Measurements from ENCODE around the gene RANGRF.

Gene RANGRF

GRCh38 chr17:8275421-8276290 is 12.8 kb upstream of the RANGRF start:
- DNase-seq: no peak

- DNase-seq: no peak
These were observed 11.2 kb upstream of the RANGRF start for GRCh38 chr17:8277317-8277716.

GRCh38 chr17:8282345-8282744 is 6.1 kb upstream of the RANGRF start:
- DNase-seq: no peak

- DNase-seq: no peak
These were observed 5.1 kb upstream of the RANGRF start for GRCh38 chr17:8283356-8283755.

- DNase-seq: no peak
These were observed 4.3 kb upstream of the RANGRF start for GRCh38 chr17:8284126-8284525.

- DNase-seq: no peak
These were observed 2.9 kb upstream of the RANGRF start for GRCh38 chr17:8285270-8286181.

GRCh38 chr17:8287651-8288335 is 677 bp upstream of the RANGRF start:
- no peak for DNase-seq

- DNase-seq: peak; percentile 88
These were observed 580 bp downstream of the RANGRF start for GRCh38 chr17:8289103-8289397.

- DNase-seq: no peak
These were observed 1.6 kb downstream of the RANGRF start for GRCh38 chr17:8290043-8290442.

GRCh38 chr17:8292639-8293395 is 4.3 kb downstream of the RANGRF start:
- no peak for DNase-seq

GRCh38 chr17:8294361-8294760 is 5.9 kb downstream of the RANGRF start:
- no peak for DNase-seq

GRCh38 chr17:8294814-8295316 is 6.4 kb downstream of the RANGRF start:
- no peak for DNase-seq

GRCh38 chr17:8300226-8300625 is 11.8 kb downstream of the RANGRF start:
- no peak for DNase-seq

GRCh38 chr17:8300627-8301242 is 12.3 kb downstream of the RANGRF start:
- peak; percentile 66 for DNase-seq

GRCh38 chr17:8310601-8311123 is 22.2 kb downstream of the RANGRF start:
- DNase-seq: no peak

- DNase-seq: no peak
These were observed 22.8 kb downstream of the RANGRF start for GRCh38 chr17:8311131-8311790.

- DNase-seq: no peak
These were observed 23.8 kb downstream of the RANGRF start for GRCh38 chr17:8312251-8312650.

GRCh38 chr17:8312726-8313600 is 24.5 kb downstream of the RANGRF start:
- DNase-seq: no peak

GRCh38 chr17:8314797-8315763 is 26.6 kb downstream of the RANGRF start:
- no peak for DNase-seq

Measured in stimulated activated CD8-positive, alpha-beta memory T cell treated with anti-CD3 and anti-CD28 coated beads, Interleukin-4, amount 100 ng/mL, for 48 hours (primary cell).